Neural cell (in vitro differentiated cells): ENCODE data around the gene DENND4A. TPM values are rescaled to one million over a fixed set of nuclear protein-coding genes. Genes with fewer than 3 reads are reported as not detected.

ENCODE experiments used
- H2AFZ ChIP-seq: fragments of 200-600, 300-800 bp; sonication (generic), shearing (Covaris generic); 2 replicates; pipeline ENCODE4 v1.6.0; 2014; ENCODE audit warnings: low read depth, mild to moderate bottlenecking, antibody characterized with exemption, low read length, moderate library complexity
- H3F3A ChIP-seq: fragments of 200-600 bp; shearing (Covaris generic); 2 replicates; pipeline ENCODE4 v1.6.1; 2016; ENCODE audit warnings: mild to moderate bottlenecking, moderate library complexity, mixed read lengths, antibody characterized with exemption, low read length; ENCODE audit not compliant: insufficient read depth, poor library complexity, severe bottlenecking
- H3K27ac ChIP-seq: fragments of 200-600, 300-800 bp; sonication (generic), shearing (Covaris generic); 2 replicates; pipeline ENCODE4 v1.5.1; 2014; ENCODE audit warnings: mild to moderate bottlenecking, low read length, moderate library complexity
- H3K27me3 ChIP-seq: fragments of 300-800, 200-600 bp; sonication (generic), shearing (Covaris generic); 2 replicates; pipeline ENCODE4 v1.6.0; 2014; ENCODE audit warnings: mild to moderate bottlenecking, low read depth, low read length, moderate library complexity; ENCODE audit not compliant: insufficient read depth
- H3K36me3 ChIP-seq: fragments of 300-800, 200-600 bp; sonication (generic), shearing (Covaris generic); 2 replicates; pipeline ENCODE4 v1.5.1; 2014; ENCODE audit warnings: mild to moderate bottlenecking, antibody characterized with exemption, low read length, moderate library complexity; ENCODE audit not compliant: insufficient read depth
- H3K4me2 ChIP-seq: fragments of 300-800, 200-600 bp; sonication (generic), shearing (Covaris generic); 2 replicates; pipeline ENCODE4 v1.6.0; 2014; ENCODE audit warnings: mild to moderate bottlenecking, low read length
- H3K4me3 ChIP-seq: fragments of 300-800, 200-600 bp; sonication (generic), shearing (Covaris generic); 2 replicates; pipeline ENCODE4 v1.5.1; 2014; ENCODE audit warnings: mild to moderate bottlenecking, low read length, moderate library complexity
- H3K79me2 ChIP-seq: fragments of 200-600 bp; shearing (Covaris generic); replicated peaks from 2 replicates; pipeline ENCODE4 v1.6.0; 2014; ENCODE audit warnings: mild to moderate bottlenecking, low read length, moderate library complexity; ENCODE audit not compliant: insufficient read depth
- H3K9ac ChIP-seq: fragments of 300-800, 200-600 bp; sonication (generic), shearing (Covaris generic); 2 replicates; pipeline ENCODE4 v1.6.1; 2016; ENCODE audit warnings: mild to moderate bottlenecking, low read length, mixed read lengths
- H3K9me2 ChIP-seq: fragments of 200-600 bp; shearing (Covaris generic); 2 replicates; pipeline ENCODE4 v1.6.1; 2016; ENCODE audit warnings: mild to moderate bottlenecking, low read length, mixed read lengths; ENCODE audit not compliant: insufficient read depth
- H3K9me3 ChIP-seq: fragments of 200-600, 300-800 bp; sonication (generic), shearing (Covaris generic); 2 replicates; pipeline ENCODE4 v1.6.1; 2016; ENCODE audit warnings: mild to moderate bottlenecking, mixed run types, low read length, moderate library complexity, mixed read lengths
- H4K20me1 ChIP-seq: fragments of 200-600 bp; shearing (Covaris generic); 2 replicates; pipeline ENCODE4 v1.6.1; 2016; ENCODE audit warnings: mild to moderate bottlenecking, mixed run types; ENCODE audit not compliant: insufficient read depth
- CTCF ChIP-seq: fragments of 450-650 bp; IDR thresholded peaks from 2 replicates; pipeline ENCODE4 v1.5.1; 2014; ENCODE audit warnings: antibody characterized with exemption, mild to moderate bottlenecking, moderate library complexity; ENCODE audit not compliant: poor library complexity, severe bottlenecking
- EP300 ChIP-seq: fragments of 450-650 bp; conservative IDR thresholded peaks from 2 replicates; pipeline ENCODE4 v1.6.1; 2014; ENCODE audit warnings: antibody characterized with exemption, mild to moderate bottlenecking, moderate library complexity; ENCODE audit not compliant: poor library complexity, severe bottlenecking
- EZH2 ChIP-seq: fragments of 200-600, 300-800 bp; shearing (Covaris generic), sonication (generic); IDR thresholded peaks from 2 replicates; pipeline ENCODE4 v1.6.1; 2014; ENCODE audit warnings: antibody characterized with exemption, low read length, borderline replicate concordance, mild to moderate bottlenecking; ENCODE audit not compliant: insufficient read depth, poor library complexity, severe bottlenecking
- MXI1 ChIP-seq: fragments of 450-650 bp; conservative IDR thresholded peaks from 2 replicates; pipeline ENCODE4 v1.6.1; 2014; ENCODE audit warnings: antibody characterized with exemption, mild to moderate bottlenecking; ENCODE audit not compliant: poor library complexity, severe bottlenecking
- POLR2AphosphoS5 ChIP-seq: IDR thresholded peaks from 2 replicates; pipeline ENCODE4 v1.6.1; 2012
- RAD21 ChIP-seq: fragments of 450-650 bp; conservative IDR thresholded peaks from 2 replicates; pipeline ENCODE4 v1.6.1; 2014; ENCODE audit warnings: antibody characterized with exemption, mild to moderate bottlenecking, moderate library complexity
- SMC3 ChIP-seq: fragments of 450-650 bp; conservative IDR thresholded peaks from 2 replicates; pipeline ENCODE4 v1.6.1; 2014; ENCODE audit warnings: antibody characterized with exemption, mild to moderate bottlenecking, moderate library complexity; ENCODE audit not compliant: poor library complexity
- TAF1 ChIP-seq: IDR thresholded peaks from 2 replicates; pipeline ENCODE4 v1.6.1; 2012; ENCODE audit warnings: low read depth
- polyA plus RNA-seq: library from polyadenylated mRNA; depleted of rRNA; stranded (reverse); fragments of >200 nt; gene quantifications from 2 replicates; pipeline ENCODE4 v1.2.3, GENCODE V29; 2014
- TF ChIP-seq, protein P1 (sequence below): IDR thresholded peaks from 2 replicates; pipeline ENCODE4 v1.6.1; 2012; ENCODE audit warnings: borderline replicate concordance

DENND4A gene
- polyA plus RNA-seq, 1 donor from 2014 or later: 7.5 TPM

DNA sequence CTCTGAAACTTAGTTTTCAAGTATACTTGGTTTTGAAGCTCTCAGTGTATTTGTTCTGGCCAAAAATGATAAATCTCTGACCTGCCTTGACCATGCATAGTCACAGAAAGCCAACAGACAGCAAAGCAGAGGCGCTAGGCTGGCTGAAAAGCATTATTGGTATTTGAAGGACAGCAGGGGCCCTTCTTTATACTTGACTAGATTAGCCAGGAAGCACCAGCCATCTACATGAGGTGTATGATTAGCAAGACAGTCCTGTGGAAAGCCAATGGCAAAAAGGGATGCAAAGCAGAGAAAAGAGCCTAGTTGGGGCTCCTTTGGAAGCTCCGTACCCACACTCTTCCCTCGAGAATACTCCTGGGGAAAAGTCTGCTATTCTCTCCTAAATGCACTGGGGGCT, 162.5 kb downstream of the DENND4A start:
- H2AFZ ChIP-seq: no peak overlapping the region
- H3K9ac ChIP-seq: no peak overlapping the region
- no peaks in the 10 kb centered on the region for H3K27me3 ChIP-seq
- TF ChIP-seq TAF1 (no peak), MXI1 (no peak), CTCF (no peak), SMC3 (no peak), RAD21 (no peak), POLR2AphosphoS5 (no peak), EP300 (no peak), EZH2 (no peak)
- TF ChIP-seq, protein P1, sequence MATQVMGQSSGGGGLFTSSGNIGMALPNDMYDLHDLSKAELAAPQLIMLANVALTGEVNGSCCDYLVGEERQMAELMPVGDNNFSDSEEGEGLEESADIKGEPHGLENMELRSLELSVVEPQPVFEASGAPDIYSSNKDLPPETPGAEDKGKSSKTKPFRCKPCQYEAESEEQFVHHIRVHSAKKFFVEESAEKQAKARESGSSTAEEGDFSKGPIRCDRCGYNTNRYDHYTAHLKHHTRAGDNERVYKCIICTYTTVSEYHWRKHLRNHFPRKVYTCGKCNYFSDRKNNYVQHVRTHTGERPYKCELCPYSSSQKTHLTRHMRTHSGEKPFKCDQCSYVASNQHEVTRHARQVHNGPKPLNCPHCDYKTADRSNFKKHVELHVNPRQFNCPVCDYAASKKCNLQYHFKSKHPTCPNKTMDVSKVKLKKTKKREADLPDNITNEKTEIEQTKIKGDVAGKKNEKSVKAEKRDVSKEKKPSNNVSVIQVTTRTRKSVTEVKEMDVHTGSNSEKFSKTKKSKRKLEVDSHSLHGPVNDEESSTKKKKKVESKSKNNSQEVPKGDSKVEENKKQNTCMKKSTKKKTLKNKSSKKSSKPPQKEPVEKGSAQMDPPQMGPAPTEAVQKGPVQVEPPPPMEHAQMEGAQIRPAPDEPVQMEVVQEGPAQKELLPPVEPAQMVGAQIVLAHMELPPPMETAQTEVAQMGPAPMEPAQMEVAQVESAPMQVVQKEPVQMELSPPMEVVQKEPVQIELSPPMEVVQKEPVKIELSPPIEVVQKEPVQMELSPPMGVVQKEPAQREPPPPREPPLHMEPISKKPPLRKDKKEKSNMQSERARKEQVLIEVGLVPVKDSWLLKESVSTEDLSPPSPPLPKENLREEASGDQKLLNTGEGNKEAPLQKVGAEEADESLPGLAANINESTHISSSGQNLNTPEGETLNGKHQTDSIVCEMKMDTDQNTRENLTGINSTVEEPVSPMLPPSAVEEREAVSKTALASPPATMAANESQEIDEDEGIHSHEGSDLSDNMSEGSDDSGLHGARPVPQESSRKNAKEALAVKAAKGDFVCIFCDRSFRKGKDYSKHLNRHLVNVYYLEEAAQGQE: no peak
- H4K20me1 ChIP-seq: no peaks in the 10 kb centered on the region
- H3K4me3 ChIP-seq: no peak overlapping the region
- H3K4me2 ChIP-seq: no peak overlapping the region
- H3K79me2 ChIP-seq: no peaks in the 10 kb centered on the region
- H3K9me2 ChIP-seq: no peaks in the 10 kb centered on the region
- no peaks in the 10 kb centered on the region for H3F3A ChIP-seq
- H3K36me3 ChIP-seq: no peaks in the 10 kb centered on the region
- no peaks in the 10 kb centered on the region for H3K9me3 ChIP-seq
- H3K27ac ChIP-seq: no peak overlapping the region

DNA sequence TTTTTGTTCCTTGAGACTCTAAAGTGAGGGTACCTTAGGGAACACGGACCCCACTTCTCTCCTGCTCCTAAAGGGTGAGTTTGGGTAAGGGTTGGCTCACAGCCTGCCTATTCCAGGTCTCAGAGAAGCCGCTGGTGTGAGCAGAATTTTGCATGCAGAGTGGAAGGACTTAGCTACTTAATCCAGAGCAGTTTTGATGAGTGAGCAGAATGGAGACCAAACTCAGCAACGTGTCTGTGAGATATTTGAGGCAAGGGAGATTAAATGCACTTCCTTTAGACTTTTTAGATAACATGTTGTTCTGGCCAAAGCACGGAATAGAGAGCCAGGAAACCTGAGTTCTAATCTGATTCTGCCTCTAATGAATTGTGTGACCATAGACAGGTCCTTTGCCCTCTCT, 165.2 kb downstream of the DENND4A start:
- Histone ChIP-seq H3K27ac (no peak overlapping the region), H4K20me1 (no peaks in the 10 kb centered on the region), H3K27me3 (no peaks in the 10 kb centered on the region), H3K36me3 (no peaks in the 10 kb centered on the region), H3F3A (no peaks in the 10 kb centered on the region), H3K9me3 (no peaks in the 10 kb centered on the region), H3K9me2 (no peaks in the 10 kb centered on the region), H3K9ac (no peak overlapping the region), H3K4me3 (no peak overlapping the region), H3K4me2 (no peak overlapping the region), H3K79me2 (no peaks in the 10 kb centered on the region), H2AFZ (no peak overlapping the region)
- TF ChIP-seq, protein P1: no peak
- TF ChIP-seq RAD21: no peak
- no peak for TF ChIP-seq TAF1
- no peak for TF ChIP-seq EP300
- no peak for TF ChIP-seq MXI1
- TF ChIP-seq EZH2: no peak
- TF ChIP-seq CTCF: no peak
- TF ChIP-seq POLR2AphosphoS5: no peak
- TF ChIP-seq SMC3: no peak
